ENCODE results near the gene ADPRH. TPM values are rescaled to one million over a fixed set of nuclear protein-coding genes. Genes with fewer than 3 reads are reported as not detected.

ADPRH gene
- polyA plus RNA-seq, 3 donors: 10.6 to 37.8 (median 31.5) TPM

GRCh38 chr3:119609301-119609700, 30.0 kb downstream of the ADPRH start:
- no peak for DNase-seq
- no peaks in the 10 kb centered on the region for H4K20me1 ChIP-seq (ENCODE audit: insufficient read depth, low read length)
- no peaks in the 10 kb centered on the region for H3K27me3 ChIP-seq (ENCODE audit: control insufficient read depth in 2 of 2, insufficient read depth in 2 of 2, low read length in 2 of 2)
- Mint-ChIP-seq H3K27ac (no peak overlapping the region), H3K9me3 (peaks cover 0 to 8% (median 0%) of the 10 kb centered on the region in 7 donors), H3K4me1 (no peaks in the 10 kb centered on the region), H3K36me3 (no peaks in the 10 kb centered on the region), H3K4me3 (no peak overlapping the region), H3K27me3 (ENCODE audit: low read depth in 3 of 3) (peaks cover 2 to 14% (median 4%) of the 10 kb centered on the region in 3 donors)
- H3K27ac ChIP-seq (ENCODE audit: low read depth in 1 of 2, low read length in 2 of 2): no peak overlapping the region
- H3K9me3 ChIP-seq (replicated peaks in 1 of 2; ENCODE audit: control insufficient read depth in 1 of 2, insufficient read depth in 1 of 2, low read length in 2 of 2): no peaks in the 10 kb centered on the region
- no peak for TF ChIP-seq CTCF (IDR thresholded peaks at IDR 0.05)
- no peaks in the 10 kb centered on the region for H3K4me1 ChIP-seq (ENCODE audit: control insufficient read depth in 1 of 2, insufficient read depth in 2 of 2, low read length in 2 of 2)
- intact Hi-C loops (cut with micrococcal nuclease): no loop called here
- H3K4me2 ChIP-seq (replicated peaks; ENCODE audit: extremely low read depth, low read length, poor library complexity, severe bottlenecking): no peak overlapping the region
- no peaks in the 10 kb centered on the region for H3K36me3 ChIP-seq (replicated peaks in 1 of 2; ENCODE audit: control insufficient read depth in 1 of 2, insufficient read depth in 2 of 2, low read length in 2 of 2)
- no peak overlapping the region for H3K9ac ChIP-seq (ENCODE audit: insufficient read depth, low read length, poor library complexity, severe bottlenecking)
- H3K4me3 ChIP-seq (replicated peaks in 1 of 3; ENCODE audit: low read depth in 2 of 3, low read length in 3 of 3): no peak overlapping the region
- H3K79me2 ChIP-seq (ENCODE audit: insufficient read depth, low read length): no peaks in the 10 kb centered on the region
- no peak overlapping the region for H2AFZ ChIP-seq (ENCODE audit: insufficient read depth, low read depth, low read length, poor library complexity, severe bottlenecking)
- 100% methylated on average over 2 of the region's 6 CpGs for WGBS (ENCODE audit: insufficient coverage)

DNA sequence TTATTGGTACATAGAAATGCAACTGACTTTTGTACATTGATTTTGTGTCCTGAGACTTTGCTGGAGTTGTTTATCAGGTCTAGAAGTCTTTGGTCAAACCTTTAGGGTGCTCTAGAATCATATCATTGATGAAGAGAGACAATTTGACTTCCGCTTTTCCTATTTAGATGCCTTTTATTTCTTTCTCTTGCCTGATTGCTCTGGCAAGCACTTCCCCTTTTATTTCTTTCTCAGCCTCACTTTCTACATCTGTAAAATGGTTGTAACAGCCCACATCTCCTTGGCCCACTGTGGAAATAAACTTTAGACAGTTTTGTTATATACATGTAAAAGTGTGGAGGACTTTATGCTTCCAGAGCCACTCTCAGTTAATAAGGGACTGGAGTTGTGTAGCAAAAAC, 32.4 kb downstream of the ADPRH start:
- H3K27me3 Mint-ChIP-seq (ENCODE audit: low read depth in 3 of 3): peaks cover 2 to 10% (median 4%) of the 10 kb centered on the region in 3 donors
- DNase-seq: no peak
- no peaks in the 10 kb centered on the region for H3K27me3 ChIP-seq (ENCODE audit: control insufficient read depth in 2 of 2, insufficient read depth in 2 of 2, low read length in 2 of 2)
- H3K4me3 Mint-ChIP-seq: no peak overlapping the region
- no peak overlapping the region for H2AFZ ChIP-seq (ENCODE audit: insufficient read depth, low read depth, low read length, poor library complexity, severe bottlenecking)
- H3K9me3 ChIP-seq (replicated peaks in 1 of 2; ENCODE audit: control insufficient read depth in 1 of 2, insufficient read depth in 1 of 2, low read length in 2 of 2): no peaks in the 10 kb centered on the region
- no peaks in the 10 kb centered on the region for H4K20me1 ChIP-seq (ENCODE audit: insufficient read depth, low read length)
- 100% methylated on average over 1 of the region's 1 CpG for WGBS (ENCODE audit: insufficient coverage)
- H3K27ac Mint-ChIP-seq: peak overlapping the region in 1 of 7 donors; percentile 38
- no peaks in the 10 kb centered on the region for H3K79me2 ChIP-seq (ENCODE audit: insufficient read depth, low read length)
- H3K9ac ChIP-seq (ENCODE audit: insufficient read depth, low read length, poor library complexity, severe bottlenecking): no peak overlapping the region
- H3K4me1 ChIP-seq (ENCODE audit: control insufficient read depth in 1 of 2, insufficient read depth in 2 of 2, low read length in 2 of 2): no peaks in the 10 kb centered on the region
- peaks cover 0 to 8% (median 0%) of the 10 kb centered on the region in 7 donors for H3K9me3 Mint-ChIP-seq
- no peak overlapping the region for H3K27ac ChIP-seq (ENCODE audit: low read depth in 1 of 2, low read length in 2 of 2)
- H3K4me3 ChIP-seq (replicated peaks in 1 of 3; ENCODE audit: low read depth in 2 of 3, low read length in 3 of 3): no peak overlapping the region
- H3K4me1 Mint-ChIP-seq: no peaks in the 10 kb centered on the region
- intact Hi-C loops (cut with micrococcal nuclease): no loop called here
- no peaks in the 10 kb centered on the region for H3K36me3 Mint-ChIP-seq
- H3K36me3 ChIP-seq (replicated peaks in 1 of 2; ENCODE audit: control insufficient read depth in 1 of 2, insufficient read depth in 2 of 2, low read length in 2 of 2): no peaks in the 10 kb centered on the region
- TF ChIP-seq CTCF (IDR thresholded peaks at IDR 0.05): no peak
- no peak overlapping the region for H3K4me2 ChIP-seq (replicated peaks; ENCODE audit: extremely low read depth, low read length, poor library complexity, severe bottlenecking)

Data from CD14-positive monocyte (primary cell).